ENCODE results near the gene TCAF1.

The TCAF1 gene

DNA sequence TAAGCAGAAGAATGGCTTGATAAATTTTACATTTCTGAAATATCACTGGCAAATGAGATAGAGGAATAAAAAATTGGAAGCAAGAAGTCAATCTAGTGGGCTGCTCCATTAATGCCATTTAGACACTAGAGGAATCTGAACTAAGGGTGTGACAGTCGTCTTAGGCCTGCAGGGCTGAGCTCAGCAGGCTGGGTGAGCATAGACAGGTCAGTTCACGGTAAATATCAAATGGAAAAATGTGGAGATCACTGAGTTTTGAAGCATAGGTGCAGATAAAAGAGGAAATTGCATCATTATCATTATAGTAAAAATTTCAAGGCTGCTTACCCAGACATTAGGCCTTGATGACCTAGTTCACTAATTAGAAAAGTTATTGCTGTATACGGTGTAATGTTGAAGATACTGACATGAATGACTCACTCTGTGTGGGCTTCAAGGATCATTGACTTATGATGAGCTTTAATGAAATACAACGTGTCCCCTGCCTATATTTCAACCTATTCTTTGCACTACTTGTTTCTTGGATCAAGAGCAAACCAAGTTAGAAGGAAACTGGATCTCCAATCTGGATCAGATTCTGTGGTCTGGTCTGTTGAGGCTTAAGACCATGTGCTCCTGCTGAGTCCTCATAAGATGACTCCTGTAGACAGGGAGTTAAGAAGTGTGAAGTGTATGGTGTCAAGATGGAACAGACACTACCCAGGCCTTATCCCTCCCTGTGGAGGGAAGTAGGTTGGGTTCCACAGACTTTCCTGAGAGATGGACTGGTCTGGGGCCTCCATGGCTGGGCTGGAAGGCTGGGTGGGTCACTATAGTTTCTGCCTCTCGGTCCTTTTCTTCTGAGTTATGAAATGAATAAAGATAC is 36.6 kb upstream of the TCAF1 start:
- Histone ChIP-seq H3K4me3 (ENCODE audit: low read length in 2 of 2) (no peak overlapping the region), H4K8ac (ENCODE audit: low read depth, low read length) (no peak overlapping the region), H2BK120ac (ENCODE audit: low read depth, low read length) (no peak overlapping the region), H3K4ac (ENCODE audit: low read length) (no peak overlapping the region), H3K36me3 (replicated peaks in 1 of 2; ENCODE audit: control insufficient read depth in 2 of 2, insufficient read depth in 2 of 2, low read length in 2 of 2) (no peaks in the 10 kb centered on the region), H3K14ac (ENCODE audit: low read length) (no peak overlapping the region), H3K27me3 (ENCODE audit: control insufficient read depth in 3 of 3, insufficient read depth in 3 of 3, low read depth in 1 of 3, low read length in 3 of 3) (no peaks in the 10 kb centered on the region), H2BK15ac (ENCODE audit: low read length) (no peak overlapping the region), H4K91ac (ENCODE audit: low read depth, low read length, poor library complexity) (no peak overlapping the region), H3K79me1 (ENCODE audit: low read depth, low read length) (no peaks in the 10 kb centered on the region), H3K9ac (ENCODE audit: low read depth, low read length, poor library complexity) (no peak overlapping the region), H2BK5ac (ENCODE audit: low read length) (no peak overlapping the region), H2AFZ (ENCODE audit: low read length) (no peak overlapping the region), H3K27ac (replicated peaks; ENCODE audit: low read length) (no peak overlapping the region), H3K23ac (ENCODE audit: low read depth, low read length, poor library complexity) (no peak overlapping the region), H2AK5ac (ENCODE audit: low read depth, low read length) (no peak overlapping the region), H2BK12ac (ENCODE audit: low read length) (no peak overlapping the region), H3K4me2 (ENCODE audit: insufficient read depth, low read length, poor library complexity, severe bottlenecking) (no peak overlapping the region), H3K9me3 (replicated peaks in 1 of 2; ENCODE audit: control insufficient read depth in 2 of 2, insufficient read depth in 1 of 2, low read depth in 1 of 2, low read length in 2 of 2) (no peaks in the 10 kb centered on the region), H3K18ac (ENCODE audit: low read length) (no peak overlapping the region), H3K4me1 (ENCODE audit: control insufficient read depth in 2 of 2, insufficient read depth in 1 of 2, low read depth in 1 of 2, low read length in 2 of 2) (no peaks in the 10 kb centered on the region)
- no peak for DNase-seq (ENCODE audit: low spot score)
- no CpG with 5 or more reads among the region's 5 CpGs for WGBS, 2 donors (ENCODE audit: extremely low coverage in 2 of 2, insufficient read length in 2 of 2, insufficient replicate concordance in 1 of 2)

GRCh38 chr7:143936087-143937009 is 34.4 kb upstream of the TCAF1 start:
- H3K4ac ChIP-seq (ENCODE audit: low read length): no peak overlapping the region
- no peak overlapping the region for H2BK15ac ChIP-seq (ENCODE audit: low read length)
- H2BK120ac ChIP-seq (ENCODE audit: low read depth, low read length): no peak overlapping the region
- no peak overlapping the region for H3K23ac ChIP-seq (ENCODE audit: low read depth, low read length, poor library complexity)
- no peak overlapping the region for H3K9ac ChIP-seq (ENCODE audit: low read depth, low read length, poor library complexity)
- no peak overlapping the region for H2BK5ac ChIP-seq (ENCODE audit: low read length)
- H3K4me3 ChIP-seq (ENCODE audit: low read length in 2 of 2): no peak overlapping the region
- H3K79me1 ChIP-seq (ENCODE audit: low read depth, low read length): no peaks in the 10 kb centered on the region
- WGBS, 2 donors (ENCODE audit: extremely low coverage in 2 of 2, insufficient read length in 2 of 2, insufficient replicate concordance in 1 of 2): no CpG with 5 or more reads among the region's 4 CpGs
- no peak overlapping the region for H3K4me2 ChIP-seq (ENCODE audit: insufficient read depth, low read length, poor library complexity, severe bottlenecking)
- no peak overlapping the region for H4K91ac ChIP-seq (ENCODE audit: low read depth, low read length, poor library complexity)
- no peak overlapping the region for H2AFZ ChIP-seq (ENCODE audit: low read length)
- no peak overlapping the region for H4K8ac ChIP-seq (ENCODE audit: low read depth, low read length)
- no peak overlapping the region for H3K18ac ChIP-seq (ENCODE audit: low read length)
- no peaks in the 10 kb centered on the region for H3K9me3 ChIP-seq (replicated peaks in 1 of 2; ENCODE audit: control insufficient read depth in 2 of 2, insufficient read depth in 1 of 2, low read depth in 1 of 2, low read length in 2 of 2)
- no peak for DNase-seq (ENCODE audit: low spot score)
- H3K36me3 ChIP-seq (replicated peaks in 1 of 2; ENCODE audit: control insufficient read depth in 2 of 2, insufficient read depth in 2 of 2, low read length in 2 of 2): no peaks in the 10 kb centered on the region
- H2AK5ac ChIP-seq (ENCODE audit: low read depth, low read length): no peak overlapping the region
- no peak overlapping the region for H3K27ac ChIP-seq (replicated peaks; ENCODE audit: low read length)
- H3K14ac ChIP-seq (ENCODE audit: low read length): no peak overlapping the region
- H3K27me3 ChIP-seq (ENCODE audit: control insufficient read depth in 3 of 3, insufficient read depth in 3 of 3, low read depth in 1 of 3, low read length in 3 of 3): no peaks in the 10 kb centered on the region
- no peaks in the 10 kb centered on the region for H3K4me1 ChIP-seq (ENCODE audit: control insufficient read depth in 2 of 2, insufficient read depth in 1 of 2, low read depth in 1 of 2, low read length in 2 of 2)
- no peak overlapping the region for H2BK12ac ChIP-seq (ENCODE audit: low read length)

- Histone ChIP-seq H2BK120ac (ENCODE audit: low read depth, low read length) (no peak within 1 kb of the TSS), H4K91ac (ENCODE audit: low read depth, low read length, poor library complexity) (no peak within 1 kb of the TSS), H3K4me1 (ENCODE audit: control insufficient read depth in 2 of 2, insufficient read depth in 1 of 2, low read depth in 1 of 2, low read length in 2 of 2) (no peaks in the 10 kb centered on the region), H3K79me1 (ENCODE audit: low read depth, low read length) (no peaks in the 10 kb centered on the region), H3K14ac (ENCODE audit: low read length) (no peak within 1 kb of the TSS), H3K4me3 (ENCODE audit: low read length in 2 of 2) (no peak within 1 kb of the TSS), H2AK5ac (ENCODE audit: low read depth, low read length) (no peak within 1 kb of the TSS), H2BK12ac (ENCODE audit: low read length) (no peak within 1 kb of the TSS), H2BK5ac (ENCODE audit: low read length) (no peak within 1 kb of the TSS), H3K9me3 (replicated peaks in 1 of 2; ENCODE audit: control insufficient read depth in 2 of 2, insufficient read depth in 1 of 2, low read depth in 1 of 2, low read length in 2 of 2) (no peaks in the 10 kb centered on the region), H3K9ac (ENCODE audit: low read depth, low read length, poor library complexity) (no peak within 1 kb of the TSS), H3K18ac (ENCODE audit: low read length) (no peak within 1 kb of the TSS), H3K27ac (replicated peaks; ENCODE audit: low read length) (no peak within 1 kb of the TSS), H3K36me3 (replicated peaks in 1 of 2; ENCODE audit: control insufficient read depth in 2 of 2, insufficient read depth in 2 of 2, low read length in 2 of 2) (no peaks in the 10 kb centered on the region), H3K23ac (ENCODE audit: low read depth, low read length, poor library complexity) (no peak within 1 kb of the TSS), H4K8ac (ENCODE audit: low read depth, low read length) (no peak within 1 kb of the TSS), H3K4me2 (ENCODE audit: insufficient read depth, low read length, poor library complexity, severe bottlenecking) (no peak within 1 kb of the TSS), H3K27me3 (ENCODE audit: control insufficient read depth in 3 of 3, insufficient read depth in 3 of 3, low read depth in 1 of 3, low read length in 3 of 3) (no peaks in the 10 kb centered on the region), H2BK15ac (ENCODE audit: low read length) (no peak within 1 kb of the TSS), H2AFZ (ENCODE audit: low read length) (no peak within 1 kb of the TSS), H3K4ac (ENCODE audit: low read length) (no peak within 1 kb of the TSS)
- DNase-seq (ENCODE audit: low spot score): no peak
- no CpG with 5 or more reads among the region's 3 CpGs for WGBS, 2 donors (ENCODE audit: extremely low coverage in 2 of 2, insufficient read length in 2 of 2, insufficient replicate concordance in 1 of 2)
These were observed 32.8 kb upstream of the TCAF1 start, which contains the start of gene OR2F2 for GRCh38 chr7:143934526-143935325. OR2F2 (plus strand) TSS chr7:143935233; CDS start chr7:143935233, 0 bp downstream.

All from neuronal stem cell (in vitro differentiated cells).